ENCODE measurements around the gene SLC16A8. TPM values are rescaled to one million over a fixed set of nuclear protein-coding genes. Genes with fewer than 3 reads are reported as not detected.

SLC16A8 gene
- total and polyA plus RNA-seq, 9 of the 15 experiments (the other 6 are each of a cell fraction or from before 2014, with no cell fraction given) = not detected

- DNase-seq (ENCODE audit: extremely low read depth in 1 of 4, low spot score in 3 of 4) (no peak), ATAC-seq (no peak), FAIRE-seq (no peak)
- no peaks in the 10 kb centered on the region for H4K20me1 ChIP-seq (replicated peaks; ENCODE audit: control insufficient read depth, insufficient read depth, low read length)
- 74% methylated on average over 19 of the region's 28 CpGs for WGBS (ENCODE audit: insufficient coverage, low coverage, missing lambda C conversion rate)
- no peak overlapping the region for H3K27ac ChIP-seq (ENCODE audit: extremely low read depth, low read depth, low read length)
- no peak overlapping the region; a peak in 1 of 4 replicates for H3K9ac ChIP-seq (ENCODE audit: insufficient read depth in 1 of 2, low read depth in 2 of 2, low read length in 2 of 2)
- no peak overlapping the region for H3K4me2 ChIP-seq (ENCODE audit: insufficient read depth, low read length)
- ChIA-PET CTCF (ENCODE audit: low intra/inter-chr PET ratio) (no interaction called here), POLR2A (no interaction called here)
- no peaks in the 10 kb centered on the region for H3K79me2 ChIP-seq (ENCODE audit: control insufficient read depth, insufficient read depth, low read length)
- H3K9me1 ChIP-seq (ENCODE audit: control insufficient read depth, insufficient read depth, low read length) = no peaks in the 10 kb centered on the region
- no peaks in the 10 kb centered on the region for H3K36me3 ChIP-seq (ENCODE audit: control insufficient read depth, insufficient read depth, low read length)
- H3K9me3 ChIP-seq (replicated peaks; ENCODE audit: control insufficient read depth, insufficient read depth, low read depth, low read length) = no peaks in the 10 kb centered on the region
- no peaks in the 10 kb centered on the region for H3K27me3 ChIP-seq (ENCODE audit: control insufficient read depth in 2 of 2, insufficient read depth in 2 of 2, low read length in 2 of 2)
- intact Hi-C loops (cut with micrococcal nuclease) (no loop called here), in situ Hi-C loops (cut with MboI) (loop anchor here (25.0 kb wide), 2 partner anchors 514 to 939 kb away; partner anchors contain the start of genes APOBEC3C and APOBEC3D)
- H3K4me1 ChIP-seq (replicated peaks in 1 of 2; ENCODE audit: control insufficient read depth in 2 of 2, insufficient read depth in 2 of 2, low read length in 2 of 2) = peaks cover 0 to 34% of the 10 kb centered on the region in 2 experiments; a peak in 2 of 5 replicates
- BruUV-seq (replicated peaks) = no TSS peak
- TF ChIP-seq NFIX (CRISPR knock-in tag; IDR thresholded peaks at IDR 0.05; ENCODE audit: low read depth) (no peak), ZNF239 (CRISPR knock-in tag; IDR thresholded peaks at IDR 0.05) (peak; percentile 97)
- H2AFZ ChIP-seq (ENCODE audit: low read depth, low read length) = no peak overlapping the region
- no peak overlapping the region for H3K4me3 ChIP-seq
Measured at GRCh38 chr22:38073150-38074130, 10.5 kb downstream of the SLC16A8 start.
